C4-2B (cell line): ENCODE measurements around the gene GDAP2.

ENCODE experiments used
- H3K27ac ChIP-seq: fragments of 450-650 bp; 2 replicates; pipeline ENCODE4 v1.5.1; 2017
- ZFX ChIP-seq: fragments of 450-650 bp; IDR thresholded peaks from 2 replicates; pipeline ENCODE4 v1.6.1; 2017
- TF ChIP-seq, protein P1 (sequence below): fragments of 450-650 bp; conservative IDR thresholded peaks from 2 replicates; pipeline ENCODE4 v1.5.1; 2017; ENCODE audit warnings: mild to moderate bottlenecking

GDAP2 gene

DNA sequence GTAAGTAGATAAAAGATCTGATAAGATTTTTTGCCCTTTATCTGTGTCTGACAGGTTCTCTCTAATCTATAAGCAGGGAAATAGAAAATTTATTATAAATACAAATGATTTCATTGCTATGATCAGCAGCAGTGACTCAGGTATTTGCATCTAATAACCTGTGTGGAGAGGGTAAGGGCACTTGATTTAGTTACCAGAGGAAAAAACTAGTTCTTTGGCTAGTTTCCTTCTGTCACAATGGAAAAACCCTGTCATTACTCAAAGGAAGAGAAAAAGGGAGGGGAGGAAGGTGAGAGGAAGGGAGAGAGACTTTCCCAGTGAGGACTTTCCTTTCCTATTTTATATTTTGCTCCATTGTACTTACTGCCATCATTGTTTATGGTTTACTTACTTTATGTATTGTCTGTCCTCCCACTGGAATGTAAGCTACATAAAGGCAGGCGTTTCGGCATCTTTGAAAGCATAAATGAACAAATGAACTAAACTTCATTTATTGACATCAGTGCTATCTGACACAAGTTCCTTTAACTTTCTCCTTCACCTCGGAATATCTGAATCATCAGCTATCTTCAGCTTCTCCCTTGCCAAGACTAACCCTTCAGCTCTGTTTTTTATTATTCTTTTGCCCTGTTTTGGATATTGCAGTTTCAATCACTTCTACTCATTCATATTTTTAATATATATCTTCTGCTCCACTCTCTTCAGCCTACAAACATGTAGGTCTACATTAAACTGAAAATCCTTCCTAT is 35.0 kb upstream of the GDAP2 start:
- no peak overlapping the region for H3K27ac ChIP-seq
- TF ChIP-seq, protein P1, sequence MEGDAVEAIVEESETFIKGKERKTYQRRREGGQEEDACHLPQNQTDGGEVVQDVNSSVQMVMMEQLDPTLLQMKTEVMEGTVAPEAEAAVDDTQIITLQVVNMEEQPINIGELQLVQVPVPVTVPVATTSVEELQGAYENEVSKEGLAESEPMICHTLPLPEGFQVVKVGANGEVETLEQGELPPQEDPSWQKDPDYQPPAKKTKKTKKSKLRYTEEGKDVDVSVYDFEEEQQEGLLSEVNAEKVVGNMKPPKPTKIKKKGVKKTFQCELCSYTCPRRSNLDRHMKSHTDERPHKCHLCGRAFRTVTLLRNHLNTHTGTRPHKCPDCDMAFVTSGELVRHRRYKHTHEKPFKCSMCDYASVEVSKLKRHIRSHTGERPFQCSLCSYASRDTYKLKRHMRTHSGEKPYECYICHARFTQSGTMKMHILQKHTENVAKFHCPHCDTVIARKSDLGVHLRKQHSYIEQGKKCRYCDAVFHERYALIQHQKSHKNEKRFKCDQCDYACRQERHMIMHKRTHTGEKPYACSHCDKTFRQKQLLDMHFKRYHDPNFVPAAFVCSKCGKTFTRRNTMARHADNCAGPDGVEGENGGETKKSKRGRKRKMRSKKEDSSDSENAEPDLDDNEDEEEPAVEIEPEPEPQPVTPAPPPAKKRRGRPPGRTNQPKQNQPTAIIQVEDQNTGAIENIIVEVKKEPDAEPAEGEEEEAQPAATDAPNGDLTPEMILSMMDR = no peak
- TF ChIP-seq ZFX = no peak

DNA sequence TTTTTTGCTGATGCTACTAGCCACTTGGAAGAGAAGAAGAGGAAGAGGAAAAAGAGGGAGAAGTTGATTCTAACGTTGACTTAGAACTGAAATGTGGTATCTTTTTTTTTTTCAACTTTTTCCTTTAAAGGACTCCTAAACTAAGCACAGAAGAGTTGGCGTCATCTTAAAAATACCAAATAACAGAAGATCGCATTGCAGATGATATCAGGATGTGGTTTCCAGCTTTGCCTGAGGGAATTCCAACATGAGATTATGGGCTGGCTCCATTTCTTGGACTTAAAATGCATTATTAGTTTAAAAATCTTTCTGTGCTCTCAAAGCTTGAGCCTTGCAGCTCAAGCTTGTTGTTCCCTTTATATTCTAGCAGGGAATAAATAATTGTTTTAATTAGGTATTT is 29.9 kb upstream of the GDAP2 start:
- no peak for TF ChIP-seq ZFX
- TF ChIP-seq, protein P1 = no peak

DNA sequence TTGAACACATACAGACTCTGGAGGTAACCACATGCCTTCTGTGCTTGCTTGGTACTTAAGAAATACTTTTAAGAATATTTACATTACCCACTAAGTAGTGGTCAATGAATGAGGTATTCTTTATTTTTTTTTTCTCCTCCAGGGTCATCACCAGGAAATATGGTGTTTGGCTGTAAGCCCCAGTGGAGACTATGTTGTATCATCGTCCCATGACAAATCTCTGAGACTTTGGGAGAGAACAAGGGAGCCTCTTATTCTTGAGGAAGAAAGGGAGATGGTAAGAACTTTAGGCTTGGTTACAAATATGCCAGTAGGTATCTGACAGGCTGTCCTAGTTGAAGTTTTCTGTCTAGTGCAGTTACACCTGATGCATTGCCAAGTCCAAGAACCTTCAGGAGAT is 23.0 kb upstream of the GDAP2 start:
- TF ChIP-seq ZFX = no peak
- TF ChIP-seq, protein P1 = no peak
- H3K27ac ChIP-seq = no peak overlapping the region

More for the DNA sequence above, 29.9 kb upstream of the GDAP2 start:
- H3K27ac ChIP-seq = no peak overlapping the region

DNA sequence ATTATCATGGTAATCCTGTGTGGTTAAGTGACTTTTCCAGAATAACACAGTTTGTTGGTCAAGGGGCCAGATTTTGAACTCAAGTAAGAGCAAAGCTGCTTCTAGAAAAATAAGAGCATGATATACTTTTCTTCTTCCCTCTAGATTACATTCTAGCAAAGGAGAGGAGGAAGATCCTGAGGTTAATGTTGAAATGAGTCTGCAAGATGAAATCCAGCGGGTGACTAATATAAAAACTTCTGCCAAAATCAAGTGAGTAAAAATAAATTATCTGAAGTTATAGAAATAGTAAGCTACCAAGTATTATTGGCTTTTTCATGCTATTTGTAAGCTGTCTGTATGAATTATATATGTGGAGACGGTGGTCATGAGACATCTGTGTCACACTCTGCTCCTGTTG is 12.9 kb upstream of the GDAP2 start:
- no peak for TF ChIP-seq ZFX
- TF ChIP-seq, protein P1 = no peak
- no peak overlapping the region for H3K27ac ChIP-seq

DNA sequence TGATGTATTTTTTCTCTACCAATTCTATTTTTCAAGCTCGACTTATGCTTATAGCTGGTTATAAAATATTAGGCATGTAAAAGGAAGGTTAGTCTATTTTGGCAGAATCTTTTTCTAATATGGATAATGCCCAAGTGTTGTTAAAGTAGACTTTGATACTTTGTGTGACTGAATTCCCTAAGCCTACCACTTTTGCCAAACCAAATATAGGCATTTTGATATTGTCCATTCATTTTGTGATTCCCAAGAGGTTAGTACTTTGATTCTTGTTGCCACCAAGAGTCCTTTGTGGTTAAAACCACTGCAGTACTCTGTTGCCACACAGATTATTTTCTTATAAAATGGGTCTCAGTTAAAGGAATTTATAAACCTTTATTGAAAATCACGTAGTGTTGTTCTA is 4.3 kb upstream of the GDAP2 start:
- H3K27ac ChIP-seq = no peak overlapping the region
- TF ChIP-seq, protein P1 = no peak
- no peak for TF ChIP-seq ZFX

DNA sequence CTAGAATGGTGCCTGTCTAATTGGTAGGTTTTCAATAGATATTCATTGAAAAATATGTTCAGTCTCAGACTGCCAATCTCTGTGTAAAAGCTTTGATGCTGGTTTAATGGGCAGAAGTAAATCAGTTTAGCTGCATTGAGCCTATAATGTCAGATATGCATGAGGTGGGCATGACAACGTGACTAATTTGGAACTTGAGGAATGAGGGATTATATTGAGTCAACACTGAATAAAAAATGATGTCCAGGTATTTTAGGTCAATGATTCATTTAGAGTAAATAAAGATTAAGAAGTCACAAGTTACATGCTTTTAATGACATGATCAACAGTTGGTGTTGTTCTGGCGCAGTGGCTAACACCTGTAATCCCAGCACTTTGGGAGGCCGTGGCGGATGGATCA is 3.2 kb upstream of the GDAP2 start:
- H3K27ac ChIP-seq = no peak overlapping the region
- TF ChIP-seq ZFX = no peak
- TF ChIP-seq, protein P1 = no peak

DNA sequence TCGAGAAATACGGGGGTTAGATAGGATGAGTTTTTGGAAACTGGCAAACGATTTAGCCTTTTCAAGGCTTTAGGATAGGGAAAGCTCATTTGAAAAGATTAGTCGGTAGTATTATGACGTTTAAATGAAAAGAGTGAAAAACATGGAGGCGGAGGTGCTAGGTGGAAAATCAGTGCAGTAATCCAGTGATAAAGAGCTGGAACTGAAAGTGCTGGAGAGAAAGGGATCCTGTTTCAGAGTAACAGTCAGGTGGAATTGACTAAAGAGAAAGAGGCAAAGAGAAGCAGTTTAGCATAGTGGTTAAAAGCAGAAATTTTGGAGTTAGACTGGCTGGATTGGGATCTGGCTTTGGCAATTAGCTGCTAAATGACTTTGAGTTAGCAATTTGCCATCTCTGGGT is 1.1 kb upstream of the GDAP2 start:
- TF ChIP-seq, protein P1 = no peak
- no peak for TF ChIP-seq ZFX
- H3K27ac ChIP-seq = peak overlapping the region; percentile 85
